Fibroblast of pulmonary artery (primary cell): ENCODE data around the gene TMEM248.
"Not testable (repeated sequence)": the region's sequence is repeated elsewhere in the genome, so short reads cannot be mapped to it uniquely, and the experiment has no call there.

Experiments used
- DNase-seq: peaks from one replicate; pipeline ENCODE4 v3.0.0-alpha.2; 2010; ENCODE audit warnings: low read depth
- H3K4me3 ChIP-seq: replicated peaks from 2 replicates; pipeline ENCODE4 v1.5.1; 2011; ENCODE audit warnings: low read depth, mild to moderate bottlenecking, control low read depth, low read length, moderate library complexity
- TF ChIP-seq, protein P1 (sequence below): IDR thresholded peaks from 2 replicates; pipeline ENCODE4 v1.5.1; 2011; ENCODE audit warnings: mild to moderate bottlenecking, control low read depth, low read length, inconsistent platforms; ENCODE audit errors: missing control alignments

TMEM248 gene

DNA sequence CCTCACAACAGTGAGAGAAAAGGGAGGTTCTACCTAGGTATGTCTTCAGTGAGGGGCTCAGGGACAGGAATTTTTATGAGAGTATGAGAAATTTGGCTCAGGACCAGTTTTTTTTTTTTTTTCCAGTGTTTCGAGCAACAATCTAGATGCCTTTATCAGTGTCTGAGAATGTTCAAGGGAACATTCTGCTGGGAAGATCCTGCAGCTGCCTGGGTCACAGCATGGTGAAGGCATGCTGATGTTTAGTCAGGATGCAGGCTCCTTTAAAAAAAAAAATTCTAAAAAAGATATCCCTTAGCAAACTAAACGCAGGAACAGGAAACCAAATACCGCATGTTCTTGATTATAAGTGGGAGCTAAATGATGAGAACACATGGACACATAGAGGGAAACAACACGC, 43.4 kb downstream of the TMEM248 start:
- peak; percentile 68 for DNase-seq
- H3K4me3 ChIP-seq = no peak overlapping the region
- TF ChIP-seq, protein P1, sequence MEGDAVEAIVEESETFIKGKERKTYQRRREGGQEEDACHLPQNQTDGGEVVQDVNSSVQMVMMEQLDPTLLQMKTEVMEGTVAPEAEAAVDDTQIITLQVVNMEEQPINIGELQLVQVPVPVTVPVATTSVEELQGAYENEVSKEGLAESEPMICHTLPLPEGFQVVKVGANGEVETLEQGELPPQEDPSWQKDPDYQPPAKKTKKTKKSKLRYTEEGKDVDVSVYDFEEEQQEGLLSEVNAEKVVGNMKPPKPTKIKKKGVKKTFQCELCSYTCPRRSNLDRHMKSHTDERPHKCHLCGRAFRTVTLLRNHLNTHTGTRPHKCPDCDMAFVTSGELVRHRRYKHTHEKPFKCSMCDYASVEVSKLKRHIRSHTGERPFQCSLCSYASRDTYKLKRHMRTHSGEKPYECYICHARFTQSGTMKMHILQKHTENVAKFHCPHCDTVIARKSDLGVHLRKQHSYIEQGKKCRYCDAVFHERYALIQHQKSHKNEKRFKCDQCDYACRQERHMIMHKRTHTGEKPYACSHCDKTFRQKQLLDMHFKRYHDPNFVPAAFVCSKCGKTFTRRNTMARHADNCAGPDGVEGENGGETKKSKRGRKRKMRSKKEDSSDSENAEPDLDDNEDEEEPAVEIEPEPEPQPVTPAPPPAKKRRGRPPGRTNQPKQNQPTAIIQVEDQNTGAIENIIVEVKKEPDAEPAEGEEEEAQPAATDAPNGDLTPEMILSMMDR = no peak

DNA sequence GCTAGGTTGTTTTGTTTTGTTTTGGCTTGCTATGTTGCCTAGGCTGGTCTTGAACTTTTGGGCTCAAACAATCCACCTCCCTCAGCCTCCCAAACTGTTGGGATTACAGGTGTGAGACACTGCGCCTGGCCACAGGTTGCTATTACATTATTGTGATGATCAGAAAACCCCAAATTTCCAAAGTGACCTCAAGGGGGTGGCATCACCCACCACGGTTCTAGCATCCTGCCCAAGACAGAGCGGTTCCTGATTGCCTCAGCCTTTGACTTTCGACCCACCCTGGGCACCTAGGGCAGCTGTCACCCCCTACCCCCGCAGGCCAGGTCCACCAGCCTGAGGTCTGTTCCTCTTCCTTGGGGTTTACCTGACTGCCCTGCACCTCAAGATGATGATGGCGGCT, 46.0 kb downstream of the TMEM248 start:
- no peak for DNase-seq
- TF ChIP-seq, protein P1 = no peak
- H3K4me3 ChIP-seq = no peak overlapping the region

DNA sequence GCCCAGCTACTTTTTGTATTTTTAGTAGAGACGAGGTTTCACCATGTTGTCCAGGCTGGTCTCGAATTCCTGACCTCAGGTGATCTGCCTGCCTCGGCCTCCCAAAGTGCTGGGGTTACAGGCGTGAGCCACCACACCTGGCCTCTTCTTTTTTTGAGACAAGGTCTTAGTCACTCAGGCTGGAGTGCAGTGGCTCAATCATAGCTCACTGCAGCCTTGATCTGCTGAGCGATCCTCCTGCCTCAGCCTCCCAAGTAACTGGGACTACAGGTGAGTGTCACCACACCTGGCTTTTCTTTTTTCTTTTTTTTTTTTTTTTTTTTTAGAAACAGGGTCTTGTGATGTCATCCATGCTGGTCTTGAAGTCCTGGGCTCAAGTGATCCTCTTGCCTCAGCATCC, 48.0 kb downstream of the TMEM248 start:
- H3K4me3 ChIP-seq, DNase-seq: not testable (repeated sequence)

DNA sequence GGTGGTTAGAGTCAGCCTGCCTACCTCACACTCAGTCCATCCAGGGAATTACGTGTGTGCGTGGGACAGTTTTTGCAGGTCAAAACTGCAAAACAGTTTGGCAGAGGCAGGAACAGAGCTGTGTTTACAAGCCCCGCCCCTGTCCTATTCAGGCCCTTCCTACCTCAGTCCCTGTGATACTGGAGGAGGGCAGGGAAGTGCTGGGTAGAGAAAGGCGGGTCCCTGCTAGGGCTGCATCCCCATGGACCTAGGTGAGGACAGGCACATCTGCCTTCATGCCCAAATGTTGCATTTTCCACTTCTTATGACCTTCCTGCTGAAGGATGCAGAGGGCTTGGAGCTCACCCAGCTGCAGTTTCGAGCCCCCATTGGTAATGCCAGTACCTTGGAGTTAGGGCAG, 49.3 kb downstream of the TMEM248 start:
- TF ChIP-seq, protein P1 = no peak
- no peak overlapping the region for H3K4me3 ChIP-seq
- no peak for DNase-seq

DNA sequence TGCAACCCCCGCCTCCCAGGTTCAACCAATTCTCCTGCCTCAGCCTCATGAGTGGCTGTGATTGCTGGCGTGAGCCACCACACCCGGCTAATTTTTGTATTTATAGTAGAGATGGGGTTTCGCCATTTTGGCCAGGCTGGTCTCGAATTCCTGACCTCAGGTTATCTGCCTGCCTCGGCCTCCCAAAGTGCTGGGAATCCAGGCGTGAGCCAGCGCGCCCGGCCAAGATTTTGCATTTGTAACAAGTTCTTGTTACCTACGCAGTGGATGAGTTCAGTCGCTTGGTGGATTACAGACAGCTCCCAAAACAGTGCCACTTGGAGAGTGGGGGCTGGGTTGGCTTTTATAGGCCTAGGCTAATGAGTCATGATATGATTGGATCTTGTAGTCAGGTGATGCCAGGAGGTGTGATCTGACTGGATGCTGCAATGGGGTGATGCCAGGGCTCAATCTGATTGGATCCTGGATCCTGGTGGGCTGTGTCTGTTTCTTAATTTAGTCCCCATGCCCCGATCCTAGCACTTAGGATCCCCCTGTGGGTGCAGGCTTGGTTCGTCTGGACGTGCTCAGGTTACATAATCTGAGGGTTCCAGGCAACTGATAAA, 54.1 kb downstream of the TMEM248 start:
- no peak overlapping the region for H3K4me3 ChIP-seq
- TF ChIP-seq, protein P1 = no peak
- no peak for DNase-seq

DNA sequence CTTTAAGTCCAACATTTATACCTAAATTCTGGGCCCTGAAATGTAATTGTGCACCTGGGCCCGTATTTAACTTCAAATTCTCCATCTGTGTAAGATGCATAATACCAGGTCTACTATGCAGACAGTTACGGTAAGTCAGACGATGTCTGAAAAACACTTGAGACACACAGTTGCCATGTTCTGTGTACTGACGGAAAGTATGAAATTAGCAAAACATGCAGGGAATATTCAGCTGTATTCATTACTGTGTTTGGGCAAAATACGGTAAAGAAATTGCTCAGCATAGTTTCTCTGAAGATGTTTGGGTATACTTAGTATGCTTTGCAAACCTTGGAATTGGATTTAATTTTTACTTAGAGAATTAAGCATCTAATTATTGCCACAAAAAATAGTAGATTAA, 57.3 kb downstream of the TMEM248 start:
- not testable (repeated sequence) for DNase-seq, H3K4me3 ChIP-seq

DNA sequence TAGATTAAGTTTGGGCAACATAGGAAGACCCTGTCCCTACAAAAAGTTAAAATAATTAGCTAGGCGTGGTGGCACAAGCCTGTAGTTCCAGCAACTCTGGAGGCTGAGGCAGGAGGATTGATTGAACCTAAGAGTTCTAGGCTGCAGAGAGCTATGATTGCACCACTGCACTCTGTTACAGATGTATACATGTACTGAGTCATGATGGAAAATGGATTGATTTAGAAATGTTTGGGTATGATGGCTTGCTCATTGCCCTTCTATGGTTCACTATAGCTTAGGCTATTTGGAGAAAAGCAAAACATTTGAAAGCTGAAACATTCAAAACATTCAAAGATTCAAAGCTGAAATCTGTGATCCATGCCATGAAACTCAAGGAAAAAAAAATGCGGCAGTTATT, 58.0 kb downstream of the TMEM248 start:
- not testable (repeated sequence) for DNase-seq, H3K4me3 ChIP-seq

DNA sequence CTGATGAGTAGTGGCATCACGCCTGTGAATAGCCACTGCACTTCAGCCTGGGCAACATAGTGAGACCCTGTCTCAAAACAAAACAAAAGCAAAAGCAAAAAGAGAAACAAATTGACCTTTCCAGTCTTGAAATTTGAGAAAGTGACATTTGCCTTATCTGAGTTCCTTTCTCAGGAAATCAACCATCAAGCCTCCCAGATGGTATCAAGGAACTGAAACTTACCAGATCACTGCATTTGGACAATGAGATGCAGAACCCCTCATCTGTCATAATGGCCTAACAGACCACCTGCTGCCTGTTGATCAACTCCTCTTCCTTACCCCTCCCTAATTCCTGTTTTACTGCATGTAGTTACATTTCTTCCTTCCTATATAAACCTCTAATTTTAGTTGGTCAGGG, 59.3 kb downstream of the TMEM248 start:
- not testable (repeated sequence) for DNase-seq, H3K4me3 ChIP-seq

DNA sequence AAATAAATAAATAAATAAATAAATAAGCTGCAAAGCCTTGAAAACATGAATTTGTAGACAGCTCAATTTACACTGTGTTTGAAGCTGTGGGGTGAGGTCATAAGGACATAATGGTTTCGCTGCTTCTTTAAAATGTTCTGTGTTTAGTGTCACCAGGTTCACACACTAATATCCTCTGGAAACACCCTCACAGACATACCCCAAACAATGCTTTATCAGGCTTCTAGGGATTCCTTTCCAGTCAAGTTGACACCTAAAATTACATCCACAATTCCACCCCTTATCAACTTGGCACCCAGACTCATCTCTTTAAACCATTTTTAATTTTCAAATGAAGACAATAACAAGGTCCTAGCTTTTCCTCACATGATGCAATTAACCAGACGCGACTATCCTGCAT, 68.5 kb downstream of the TMEM248 start:
- DNase-seq, H3K4me3 ChIP-seq: not testable (repeated sequence)

DNA sequence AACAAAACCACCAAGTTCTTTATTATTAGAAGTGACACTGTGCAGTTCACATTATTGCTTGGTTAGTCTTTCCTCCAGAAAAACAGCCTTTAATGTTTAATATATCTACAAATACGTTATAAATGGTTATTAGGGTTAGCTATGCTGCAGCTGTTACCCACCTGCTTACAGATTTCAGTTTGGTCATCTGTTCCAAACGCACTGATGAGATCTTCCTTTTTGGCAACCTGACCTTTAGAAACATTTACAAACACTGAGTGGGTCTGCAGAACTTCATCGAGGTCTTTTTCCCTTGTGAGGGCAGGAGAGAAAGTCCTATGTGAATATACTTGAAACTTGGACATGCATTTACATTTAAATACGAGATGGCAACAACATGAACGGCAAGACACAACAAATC, 73.0 kb downstream of the TMEM248 start:
- H3K4me3 ChIP-seq = peak overlapping the region; percentile 88
- not testable (repeated sequence) for DNase-seq
